SK-N-SH (cell line): ENCODE data around the gene CLRN3. TPM values are rescaled to one million over a fixed set of nuclear protein-coding genes. Genes with fewer than 3 reads are reported as not detected.
A peak's percentile ranks its signal among the peaks of the same experiment; 100 is the strongest.

Source experiments
- CTCF ChIA-PET: fragments of 300-600, 350-600 bp; formaldehyde crosslinking; extraction: SDS; loops from one replicate; lab custom pipeline; 2021; lab: Yijun Ruan, JAX
- POLR2A ChIA-PET: fragments of 350-600 bp; sonication (Branson Sonifier 250); formaldehyde crosslinking; extraction: SDS; loops from one replicate; lab custom pipeline; 2020; ENCODE audit warnings: antibody characterized with exemption, inconsistent platforms; lab: Yijun Ruan, JAX
- DNase-seq: peaks from one replicate; pipeline ENCODE4 v3.0.0; 2012
- H2AFZ ChIP-seq: fragments of 200-600 bp; sonication (generic); 2 replicates; pipeline ENCODE4 v1.8.1; 2016; ENCODE audit warnings: antibody characterized with exemption, mild to moderate bottlenecking, low read depth
- H3F3A ChIP-seq: fragments of 200-600 bp; sonication (generic); replicated peaks from 2 replicates; pipeline ENCODE3; 2016; ENCODE audit warnings: antibody characterized with exemption, mild to moderate bottlenecking; ENCODE audit not compliant: insufficient read depth
- H3K27ac ChIP-seq, 2 experiments: fragments of 200-500 bp in 1 of 2; fragments of 200-600 bp in 1 of 2; sonication (Bioruptor generic) in 1 of 2; sonication (generic), shearing (Covaris generic) in 1 of 2; 2 replicates each; pipeline versions ENCODE4 v1.5.1 to v1.6.1; 2014 to 2016; ENCODE audit warnings: low read depth in 2 of 2, inconsistent platforms in 1 of 2, low read length in 1 of 2, mild to moderate bottlenecking in 1 of 2, mixed read lengths in 1 of 2
- H3K27me3 ChIP-seq: fragments of 200-600 bp; sonication (generic), shearing (Covaris generic); 2 replicates; pipeline ENCODE4 v1.6.1; 2016; ENCODE audit warnings: mixed run types; ENCODE audit not compliant: insufficient read depth
- H3K36me3 ChIP-seq, 2 experiments: fragments of 200-500 bp in 1 of 2; fragments of 200-600 bp in 1 of 2; sonication (Bioruptor generic) in 1 of 2; sonication (generic) in 1 of 2; replicated peaks in 1 of 2; 2 replicates each; pipeline versions ENCODE3 to v1.5.1; 2014 to 2016; ENCODE audit warnings: low read length in 1 of 2, mild to moderate bottlenecking in 1 of 2; ENCODE audit not compliant: insufficient read depth in 2 of 2, control insufficient read depth in 1 of 2
- H3K4me1 ChIP-seq, 2 experiments: fragments of 200-500 bp in 1 of 2; fragments of 200-600 bp in 1 of 2; sonication (Bioruptor generic) in 1 of 2; sonication (generic), shearing (Covaris generic) in 1 of 2; 2 replicates each; pipeline versions ENCODE4 v1.5.1 to v1.6.1; 2014 to 2016; ENCODE audit warnings: low read depth in 1 of 2, low read length in 1 of 2, mixed run types in 1 of 2; ENCODE audit not compliant: insufficient read depth in 2 of 2, control insufficient read depth in 1 of 2
- H3K4me2 ChIP-seq: fragments of 200-600 bp; sonication (generic), shearing (Covaris generic); 2 replicates; pipeline ENCODE4 v1.6.1; 2017; ENCODE audit warnings: mixed run types
- H3K4me3 ChIP-seq, 2 experiments: fragments of 200-500 bp in 1 of 2; fragments of 200-600 bp in 1 of 2; sonication (Bioruptor generic) in 1 of 2; sonication (generic), shearing (Covaris generic) in 1 of 2; 2 replicates each; pipeline versions ENCODE4 v1.5.1 to v1.8.1; 2014 to 2016; ENCODE audit warnings: low read depth in 2 of 2, inconsistent platforms in 1 of 2, low read length in 1 of 2, mild to moderate bottlenecking in 1 of 2, mixed read lengths in 1 of 2, moderate library complexity in 1 of 2
- H3K79me2 ChIP-seq: fragments of 200-600 bp; sonication (generic); 2 replicates; pipeline ENCODE4 v1.8.1; 2017; ENCODE audit warnings: mild to moderate bottlenecking; ENCODE audit not compliant: insufficient read depth
- H3K9ac ChIP-seq: fragments of 200-600 bp; sonication (generic); 2 replicates; pipeline ENCODE4 v1.6.1; 2017; ENCODE audit warnings: mixed run types
- H3K9me2 ChIP-seq: fragments of 200-600 bp; sonication (generic); 2 replicates; pipeline ENCODE4 v1.6.1; 2017; ENCODE audit warnings: mixed run types
- H3K9me3 ChIP-seq: fragments of 200-600 bp; sonication (generic); 2 replicates; pipeline ENCODE4 v1.6.1; 2017; ENCODE audit warnings: mixed run types, mild to moderate bottlenecking, moderate library complexity
- H4K20me1 ChIP-seq: fragments of 200-600 bp; sonication (generic); 2 replicates; pipeline ENCODE4 v1.6.1; 2017; ENCODE audit warnings: mild to moderate bottlenecking, mixed run types; ENCODE audit not compliant: insufficient read depth
- EP300 ChIP-seq, 2 experiments: IDR thresholded peaks; 2 replicates each; pipeline versions ENCODE4 v1.4.0 to v1.6.1; 2012; ENCODE audit warnings: borderline replicate concordance in 1 of 2, low read depth in 1 of 2, low read length in 1 of 2
- FOXM1 ChIP-seq: IDR thresholded peaks from 2 replicates; pipeline ENCODE4 v1.4.0; 2012; ENCODE audit warnings: low read depth, mild to moderate bottlenecking
- GABPA ChIP-seq: IDR thresholded peaks from 2 replicates; pipeline ENCODE4 v1.4.0; 2012; ENCODE audit warnings: low read depth, mild to moderate bottlenecking
- JUND ChIP-seq: IDR thresholded peaks from 2 replicates; pipeline ENCODE4 v1.4.0; 2012
- MEF2A ChIP-seq: IDR thresholded peaks from 2 replicates; pipeline ENCODE4 v1.4.0; 2012; ENCODE audit warnings: low read depth, borderline replicate concordance
- MXI1 ChIP-seq: IDR thresholded peaks from 2 replicates; pipeline ENCODE4 v1.6.1; 2012; ENCODE audit warnings: mild to moderate bottlenecking, low read depth, low read length, improper control_type of control experiment
- NFIC ChIP-seq: IDR thresholded peaks from 2 replicates; pipeline ENCODE4 v1.4.0; 2012; ENCODE audit warnings: borderline replicate concordance
- NRF1 ChIP-seq: IDR thresholded peaks from 2 replicates; pipeline ENCODE4 v1.6.1; 2012; ENCODE audit warnings: low read depth, mild to moderate bottlenecking, low read length
- POLR2AphosphoS5 ChIP-seq: IDR thresholded peaks from 2 replicates; pipeline ENCODE4 v1.6.1; 2012; ENCODE audit warnings: low read depth, low read length
- RAD21 ChIP-seq: IDR thresholded peaks from 2 replicates; pipeline ENCODE4 v1.6.1; 2012; ENCODE audit warnings: mild to moderate bottlenecking, low read length
- RCOR1 ChIP-seq: fragments of 150-350 bp; IDR thresholded peaks from 2 replicates; pipeline ENCODE4 v1.6.1; 2017; ENCODE audit warnings: antibody characterized with exemption, low read length
- RFX5 ChIP-seq: IDR thresholded peaks from 2 replicates; pipeline ENCODE4 v1.6.1; 2012; ENCODE audit warnings: mild to moderate bottlenecking, improper control_type of control experiment, low read length
- RXRA ChIP-seq: IDR thresholded peaks from 2 replicates; pipeline ENCODE4 v1.4.0; 2012; ENCODE audit warnings: low read depth, mild to moderate bottlenecking, borderline replicate concordance
- TAF1 ChIP-seq: IDR thresholded peaks from 2 replicates; pipeline ENCODE4 v1.6.1; 2012; ENCODE audit warnings: low read depth, mild to moderate bottlenecking, low read length, moderate library complexity, borderline replicate concordance
- TCF12 ChIP-seq: IDR thresholded peaks from 2 replicates; pipeline ENCODE4 v1.4.0; 2012
- TEAD4 ChIP-seq: IDR thresholded peaks from 2 replicates; pipeline ENCODE4 v1.4.0; 2012; ENCODE audit warnings: mild to moderate bottlenecking, borderline replicate concordance; ENCODE audit not compliant: insufficient read depth
- WGBS: methylation state at CpG from one replicate; pipeline ENCODE4 v1.1.6; 2017; ENCODE audit warnings: low lambda C conversion rate; 5-methylcytosine and 5-hydroxymethylcytosine counted together
- polyA plus RNA-seq, 3 experiments: library from polyadenylated mRNA; depleted of rRNA; stranded (reverse); fragments of >200 nt; gene quantifications; 2 replicates each; pipeline ENCODE4 v1.2.3, GENCODE V29; 2012
- TF ChIP-seq, protein P1 (sequence below): fragments of 150-350 bp; IDR thresholded peaks from 2 replicates; pipeline ENCODE4 v1.6.1; 2017; ENCODE audit warnings: antibody characterized with exemption, low read length, low read depth, borderline replicate concordance
- TF ChIP-seq, protein P2 (sequence below): IDR thresholded peaks from 2 replicates; pipeline ENCODE4 v1.4.0; 2012; ENCODE audit warnings: low read depth, borderline replicate concordance
- TF ChIP-seq, protein P3 (sequence below): fragments of 150-350 bp; IDR thresholded peaks from 2 replicates; pipeline ENCODE4 v1.6.1; 2016; ENCODE audit warnings: mild to moderate bottlenecking, low read depth, low read length
- TF ChIP-seq, protein P4 (sequence below): IDR thresholded peaks from 2 replicates; pipeline ENCODE4 v1.6.1; 2012; ENCODE audit warnings: mild to moderate bottlenecking, low read depth, low read length, moderate library complexity
- TF ChIP-seq, protein P5 (sequence below): IDR thresholded peaks from 2 replicates; pipeline ENCODE4; 2012

The CLRN3 gene
- polyA plus RNA-seq, 1 of the 3 experiments (the other 2 are of a cell fraction), result 0.25 TPM

DNA sequence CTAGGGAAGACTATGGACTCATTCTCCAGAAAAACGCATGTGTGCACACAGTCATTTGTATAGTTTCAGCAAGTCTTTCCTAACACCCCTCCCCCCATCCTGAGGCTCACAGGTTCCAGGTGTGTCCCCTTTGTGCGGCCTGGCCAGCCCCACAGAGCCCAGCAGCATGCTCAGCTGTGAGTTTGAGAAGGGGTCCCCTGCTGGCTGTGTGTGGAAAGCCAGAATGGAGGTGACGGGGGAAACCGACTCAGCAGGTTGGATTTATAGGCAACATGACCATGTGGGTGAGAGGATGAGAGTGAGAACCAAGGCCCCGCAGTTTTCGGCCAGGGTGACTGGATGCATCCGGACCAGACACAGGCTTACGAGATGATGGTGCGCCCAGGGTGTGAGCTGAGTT lies 24.1 kb upstream of the CLRN3 start:
- Histone ChIP-seq H3K27me3 (no peaks in the 10 kb centered on the region), H3K4me3 (no peak overlapping the region), H3K9me2 (no peaks in the 10 kb centered on the region), H3K27ac (no peak overlapping the region; a peak in 1 of 4 replicates), H3K4me2 (no peak overlapping the region), H3F3A (peaks cover 4% of the 10 kb centered on the region), H3K9me3 (no peaks in the 10 kb centered on the region), H2AFZ (no peak overlapping the region), H4K20me1 (no peaks in the 10 kb centered on the region), H3K4me1 (peaks cover 7 to 24% of the 10 kb centered on the region in 2 experiments; a peak in 3 of 4 replicates), H3K36me3 (no peaks in the 10 kb centered on the region), H3K79me2 (no peaks in the 10 kb centered on the region; the same call in 1 of the 2 replicates), H3K9ac (no peak overlapping the region)
- peak; percentile 6 for DNase-seq
- no peak for TF ChIP-seq MXI1
- POLR2A ChIA-PET, result no interaction called here
- 89% methylated on average over 4 of the region's 9 CpGs for WGBS
- CTCF ChIA-PET, result interaction anchor here (11.2 to 13.6 kb wide), 2 partner anchors 10 to 94 kb away, joined by 73 to 389 read pairs; partner anchors contain the start of gene PTPRE

DNA sequence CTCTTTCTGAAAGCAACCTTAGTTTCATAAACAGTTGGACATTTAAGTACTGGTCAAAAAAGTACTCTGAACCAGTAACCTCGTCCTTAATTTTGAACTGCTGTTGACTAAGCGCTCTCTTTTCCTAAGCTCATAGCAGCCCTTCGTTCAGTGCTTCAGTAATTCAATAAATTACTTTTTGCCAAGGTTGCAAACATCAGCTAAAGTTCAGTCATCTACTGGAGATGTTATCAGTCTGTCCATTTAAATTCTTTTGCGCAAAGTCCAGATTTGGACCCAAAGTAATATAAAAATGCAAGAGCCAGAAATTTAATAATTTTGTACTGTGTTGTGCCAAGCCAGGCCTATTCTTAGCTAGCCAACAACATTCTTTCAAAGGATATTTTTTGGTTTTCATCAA lies 22.6 kb upstream of the CLRN3 start:
- 36% methylated on average over 4 of the region's 4 CpGs for WGBS
- no peak overlapping the region for H3K4me3 ChIP-seq
- H3K27ac ChIP-seq, result peak overlapping the region; percentile 51 to 72; a peak in 2 of 4 replicates
- no peaks in the 10 kb centered on the region for H3K36me3 ChIP-seq
- no peak overlapping the region for H2AFZ ChIP-seq
- no peaks in the 10 kb centered on the region for H4K20me1 ChIP-seq
- H3K4me2 ChIP-seq, result no peak overlapping the region
- CTCF ChIA-PET, result interaction anchor here (2.0 to 13.6 kb wide), 2 partner anchors 8 to 95 kb away, joined by 8 to 389 read pairs; no protein-coding TSS in a partner anchor
- no peaks in the 10 kb centered on the region; the same call in 1 of the 2 replicates for H3K79me2 ChIP-seq
- H3K27me3 ChIP-seq, result no peaks in the 10 kb centered on the region
- peaks cover 4% of the 10 kb centered on the region for H3F3A ChIP-seq
- no peak overlapping the region for H3K9ac ChIP-seq
- no peaks in the 10 kb centered on the region for H3K9me3 ChIP-seq
- H3K9me2 ChIP-seq, result no peaks in the 10 kb centered on the region
- POLR2A ChIA-PET, result no interaction called here
- DNase-seq, result no peak
- H3K4me1 ChIP-seq, result peaks cover 7 to 20% of the 10 kb centered on the region in 2 experiments; a peak in 3 of 4 replicates
- TF ChIP-seq FOXM1, result 0 out of 2 replicates have a peak, but pooled peaks have one; percentile 53
- TF ChIP-seq GABPA, result no peak
- TF ChIP-seq RCOR1, result no peak
- TF ChIP-seq NRF1, result no peak
- TF ChIP-seq, protein P1, sequence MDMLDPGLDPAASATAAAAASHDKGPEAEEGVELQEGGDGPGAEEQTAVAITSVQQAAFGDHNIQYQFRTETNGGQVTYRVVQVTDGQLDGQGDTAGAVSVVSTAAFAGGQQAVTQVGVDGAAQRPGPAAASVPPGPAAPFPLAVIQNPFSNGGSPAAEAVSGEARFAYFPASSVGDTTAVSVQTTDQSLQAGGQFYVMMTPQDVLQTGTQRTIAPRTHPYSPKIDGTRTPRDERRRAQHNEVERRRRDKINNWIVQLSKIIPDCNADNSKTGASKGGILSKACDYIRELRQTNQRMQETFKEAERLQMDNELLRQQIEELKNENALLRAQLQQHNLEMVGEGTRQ, result no peak
- peak; percentile 52; the same call in 1 of the 2 replicates for TF ChIP-seq NFIC
- peak; percentile 30; the same call in 1 of the 2 replicates for TF ChIP-seq JUND
- TF ChIP-seq, protein P2, sequence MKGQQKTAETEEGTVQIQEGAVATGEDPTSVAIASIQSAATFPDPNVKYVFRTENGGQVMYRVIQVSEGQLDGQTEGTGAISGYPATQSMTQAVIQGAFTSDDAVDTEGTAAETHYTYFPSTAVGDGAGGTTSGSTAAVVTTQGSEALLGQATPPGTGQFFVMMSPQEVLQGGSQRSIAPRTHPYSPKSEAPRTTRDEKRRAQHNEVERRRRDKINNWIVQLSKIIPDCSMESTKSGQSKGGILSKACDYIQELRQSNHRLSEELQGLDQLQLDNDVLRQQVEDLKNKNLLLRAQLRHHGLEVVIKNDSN, result no peak
- TF ChIP-seq TAF1, result no peak
- 0 out of 2 replicates have a peak, but pooled peaks have one; percentile 28 for TF ChIP-seq TEAD4
- no peak for TF ChIP-seq POLR2AphosphoS5
- TF ChIP-seq, protein P3, sequence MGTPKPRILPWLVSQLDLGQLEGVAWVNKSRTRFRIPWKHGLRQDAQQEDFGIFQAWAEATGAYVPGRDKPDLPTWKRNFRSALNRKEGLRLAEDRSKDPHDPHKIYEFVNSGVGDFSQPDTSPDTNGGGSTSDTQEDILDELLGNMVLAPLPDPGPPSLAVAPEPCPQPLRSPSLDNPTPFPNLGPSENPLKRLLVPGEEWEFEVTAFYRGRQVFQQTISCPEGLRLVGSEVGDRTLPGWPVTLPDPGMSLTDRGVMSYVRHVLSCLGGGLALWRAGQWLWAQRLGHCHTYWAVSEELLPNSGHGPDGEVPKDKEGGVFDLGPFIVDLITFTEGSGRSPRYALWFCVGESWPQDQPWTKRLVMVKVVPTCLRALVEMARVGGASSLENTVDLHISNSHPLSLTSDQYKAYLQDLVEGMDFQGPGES, result no peak
- TF ChIP-seq MEF2A, result 0 out of 2 replicates have a peak, but pooled peaks have one; percentile 24
- peak; percentile 73 for TF ChIP-seq TCF12
- TF ChIP-seq, protein P4, sequence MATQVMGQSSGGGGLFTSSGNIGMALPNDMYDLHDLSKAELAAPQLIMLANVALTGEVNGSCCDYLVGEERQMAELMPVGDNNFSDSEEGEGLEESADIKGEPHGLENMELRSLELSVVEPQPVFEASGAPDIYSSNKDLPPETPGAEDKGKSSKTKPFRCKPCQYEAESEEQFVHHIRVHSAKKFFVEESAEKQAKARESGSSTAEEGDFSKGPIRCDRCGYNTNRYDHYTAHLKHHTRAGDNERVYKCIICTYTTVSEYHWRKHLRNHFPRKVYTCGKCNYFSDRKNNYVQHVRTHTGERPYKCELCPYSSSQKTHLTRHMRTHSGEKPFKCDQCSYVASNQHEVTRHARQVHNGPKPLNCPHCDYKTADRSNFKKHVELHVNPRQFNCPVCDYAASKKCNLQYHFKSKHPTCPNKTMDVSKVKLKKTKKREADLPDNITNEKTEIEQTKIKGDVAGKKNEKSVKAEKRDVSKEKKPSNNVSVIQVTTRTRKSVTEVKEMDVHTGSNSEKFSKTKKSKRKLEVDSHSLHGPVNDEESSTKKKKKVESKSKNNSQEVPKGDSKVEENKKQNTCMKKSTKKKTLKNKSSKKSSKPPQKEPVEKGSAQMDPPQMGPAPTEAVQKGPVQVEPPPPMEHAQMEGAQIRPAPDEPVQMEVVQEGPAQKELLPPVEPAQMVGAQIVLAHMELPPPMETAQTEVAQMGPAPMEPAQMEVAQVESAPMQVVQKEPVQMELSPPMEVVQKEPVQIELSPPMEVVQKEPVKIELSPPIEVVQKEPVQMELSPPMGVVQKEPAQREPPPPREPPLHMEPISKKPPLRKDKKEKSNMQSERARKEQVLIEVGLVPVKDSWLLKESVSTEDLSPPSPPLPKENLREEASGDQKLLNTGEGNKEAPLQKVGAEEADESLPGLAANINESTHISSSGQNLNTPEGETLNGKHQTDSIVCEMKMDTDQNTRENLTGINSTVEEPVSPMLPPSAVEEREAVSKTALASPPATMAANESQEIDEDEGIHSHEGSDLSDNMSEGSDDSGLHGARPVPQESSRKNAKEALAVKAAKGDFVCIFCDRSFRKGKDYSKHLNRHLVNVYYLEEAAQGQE, result no peak
- no peak for TF ChIP-seq RAD21
- TF ChIP-seq, protein P5, sequence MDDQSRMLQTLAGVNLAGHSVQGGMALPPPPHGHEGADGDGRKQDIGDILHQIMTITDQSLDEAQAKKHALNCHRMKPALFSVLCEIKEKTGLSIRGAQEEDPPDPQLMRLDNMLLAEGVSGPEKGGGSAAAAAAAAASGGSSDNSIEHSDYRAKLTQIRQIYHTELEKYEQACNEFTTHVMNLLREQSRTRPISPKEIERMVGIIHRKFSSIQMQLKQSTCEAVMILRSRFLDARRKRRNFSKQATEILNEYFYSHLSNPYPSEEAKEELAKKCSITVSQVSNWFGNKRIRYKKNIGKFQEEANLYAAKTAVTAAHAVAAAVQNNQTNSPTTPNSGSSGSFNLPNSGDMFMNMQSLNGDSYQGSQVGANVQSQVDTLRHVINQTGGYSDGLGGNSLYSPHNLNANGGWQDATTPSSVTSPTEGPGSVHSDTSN, result peak; percentile 50; the same call in 1 of the 2 replicates
- peak; percentile 23 to 42; a peak in 1 of 4 replicates for TF ChIP-seq EP300 (IDR thresholded peaks at IDR 0.05; ENCODE audit: borderline replicate concordance in 1 of 2, low read depth in 1 of 2, low read length in 1 of 2)
- TF ChIP-seq RFX5, result no peak
- TF ChIP-seq RXRA, result no peak
